Endothelial cell of umbilical vein (primary cell): ENCODE results near the gene NECTIN2.

Experiments used
- POLR2A ChIP-seq: IDR thresholded peaks from 2 replicates; pipeline ENCODE4 v1.6.1; 2012; ENCODE audit warnings: low read depth, mild to moderate bottlenecking, control low read depth, low read length
- POLR2AphosphoS5 ChIP-seq: IDR thresholded peaks from 2 replicates; pipeline ENCODE4 v1.6.1; 2012; ENCODE audit warnings: low read depth, mild to moderate bottlenecking, control low read depth, low read length, moderate library complexity; ENCODE audit not compliant: insufficient read depth

- TF ChIP-seq POLR2A (no peak), POLR2AphosphoS5 (no peak)
Measured at GRCh38 chr19:44904426-44904994, 58.4 kb downstream of the NECTIN2 start.
